ENCODE results near the gene FIGNL2. TPM values are rescaled to one million over a fixed set of nuclear protein-coding genes. Genes with fewer than 3 reads are reported as not detected.

FIGNL2 gene
- total RNA-seq, 4 donors from 2014 or later, result 0.16 to 0.40 (median 0.32) TPM

- H3K4me3 ChIP-seq, result no peak overlapping the region
- H3K9me3 ChIP-seq, result no peaks in the 10 kb centered on the region
- H3K36me3 ChIP-seq, result no peaks in the 10 kb centered on the region
- no peaks in the 10 kb centered on the region for H3K4me1 ChIP-seq
- no peak for DNase-seq (ENCODE audit: low spot score in 2 of 2)
- no peak overlapping the region for H3K27ac ChIP-seq
- TF ChIP-seq POLR2AphosphoS5 (IDR thresholded peaks at IDR 0.05), result no peak
- no peak for TF ChIP-seq CTCF (IDR thresholded peaks at IDR 0.05)
- WGBS, result 47% methylated on average over 3 of the region's 4 CpGs
- H3K27me3 ChIP-seq, result peaks cover 20% of the 10 kb centered on the region
Observed at GRCh38 chr12:51838762-51839161, 9.8 kb downstream of the FIGNL2 start.

- no peak overlapping the region for H3K27ac ChIP-seq
- no peak for DNase-seq (ENCODE audit: low spot score in 2 of 2)
- H3K27me3 ChIP-seq, result peaks cover 23% of the 10 kb centered on the region
- no peaks in the 10 kb centered on the region for H3K4me1 ChIP-seq
- H3K9me3 ChIP-seq, result no peaks in the 10 kb centered on the region
- TF ChIP-seq CTCF (IDR thresholded peaks at IDR 0.05) (no peak), POLR2AphosphoS5 (IDR thresholded peaks at IDR 0.05) (no peak), POLR2A (IDR thresholded peaks at IDR 0.05) (no peak), EP300 (IDR thresholded peaks at IDR 0.05) (no peak)
- WGBS, result 74% methylated on average over 4 of the region's 4 CpGs
- no peak overlapping the region for H3K4me3 ChIP-seq
- H3K36me3 ChIP-seq, result no peaks in the 10 kb centered on the region
Observed at GRCh38 chr12:51838036-51838435, 10.5 kb downstream of the FIGNL2 start.

- no peaks in the 10 kb centered on the region for H3K9me3 ChIP-seq
- peaks cover 24% of the 10 kb centered on the region for H3K27me3 ChIP-seq
- H3K36me3 ChIP-seq, result no peaks in the 10 kb centered on the region
- DNase-seq (ENCODE audit: low spot score in 2 of 2), result no peak
- WGBS, result 71% methylated on average over 7 of the region's 7 CpGs
- TF ChIP-seq POLR2A (IDR thresholded peaks at IDR 0.05) (no peak), POLR2AphosphoS5 (IDR thresholded peaks at IDR 0.05) (no peak), CTCF (IDR thresholded peaks at IDR 0.05) (no peak), EP300 (IDR thresholded peaks at IDR 0.05) (no peak)
- no peak overlapping the region for H3K27ac ChIP-seq
- no peak overlapping the region for H3K4me3 ChIP-seq
- no peaks in the 10 kb centered on the region for H3K4me1 ChIP-seq
Observed at GRCh38 chr12:51837286-51837685, 11.2 kb downstream of the FIGNL2 start.

GRCh38 chr12:51836827-51837173, 11.7 kb downstream of the FIGNL2 start:
- DNase-seq (ENCODE audit: low spot score in 2 of 2), result no peak
- TF ChIP-seq EP300 (IDR thresholded peaks at IDR 0.05) (no peak), CTCF (IDR thresholded peaks at IDR 0.05) (no peak), POLR2A (IDR thresholded peaks at IDR 0.05) (no peak), POLR2AphosphoS5 (IDR thresholded peaks at IDR 0.05) (no peak)
- WGBS, result 70% methylated on average over 2 of the region's 6 CpGs
- no peaks in the 10 kb centered on the region for H3K4me1 ChIP-seq
- no peaks in the 10 kb centered on the region for H3K36me3 ChIP-seq
- no peak overlapping the region for H3K27ac ChIP-seq
- peaks cover 24% of the 10 kb centered on the region for H3K27me3 ChIP-seq
- H3K4me3 ChIP-seq, result no peak overlapping the region
- no peaks in the 10 kb centered on the region for H3K9me3 ChIP-seq

- H3K9me3 ChIP-seq, result no peaks in the 10 kb centered on the region
- no peaks in the 10 kb centered on the region for H3K4me1 ChIP-seq
- WGBS, result 48% methylated on average over 8 of the region's 13 CpGs
- peaks cover 24% of the 10 kb centered on the region for H3K27me3 ChIP-seq
- H3K36me3 ChIP-seq, result no peaks in the 10 kb centered on the region
- DNase-seq (ENCODE audit: low spot score in 2 of 2), result no peak
- H3K27ac ChIP-seq, result no peak overlapping the region
- no peak overlapping the region for H3K4me3 ChIP-seq
- TF ChIP-seq POLR2AphosphoS5 (IDR thresholded peaks at IDR 0.05) (no peak), CTCF (IDR thresholded peaks at IDR 0.05) (no peak), POLR2A (IDR thresholded peaks at IDR 0.05) (no peak), EP300 (IDR thresholded peaks at IDR 0.05) (no peak)
Observed at GRCh38 chr12:51836041-51836826, 12.3 kb downstream of the FIGNL2 start.
